Adrenal gland (tissue), 5 donors: ENCODE data around the gene SDCCAG8.

ENCODE experiments used
- POLR2A ChIP-seq, 2 donors: fragments of 450-650 bp; IDR thresholded peaks; one replicate each; pipeline ENCODE4 v1.6.1; 2017; ENCODE audit warnings: antibody characterized with exemption in 2 of 2, mild to moderate bottlenecking in 2 of 2, moderate library complexity in 1 of 2
- TF ChIP-seq, protein P1 (sequence below), 6 experiments: fragments of 450-650 bp in 4 of 6; fragments of 200-600 bp in 2 of 6; sonication (generic) in 1 of 6; IDR thresholded peaks; 1 replicate in 5 of 6; 2 replicates in 1 of 6; pipeline versions ENCODE4 v1.5.1 to v1.8.0; 2016 to 2021; ENCODE audit warnings: antibody characterized with exemption in 6 of 6, mild to moderate bottlenecking in 2 of 6, moderate library complexity in 1 of 6
- donor health status: DM: no; HTN: no; CAD: no.

DNA sequence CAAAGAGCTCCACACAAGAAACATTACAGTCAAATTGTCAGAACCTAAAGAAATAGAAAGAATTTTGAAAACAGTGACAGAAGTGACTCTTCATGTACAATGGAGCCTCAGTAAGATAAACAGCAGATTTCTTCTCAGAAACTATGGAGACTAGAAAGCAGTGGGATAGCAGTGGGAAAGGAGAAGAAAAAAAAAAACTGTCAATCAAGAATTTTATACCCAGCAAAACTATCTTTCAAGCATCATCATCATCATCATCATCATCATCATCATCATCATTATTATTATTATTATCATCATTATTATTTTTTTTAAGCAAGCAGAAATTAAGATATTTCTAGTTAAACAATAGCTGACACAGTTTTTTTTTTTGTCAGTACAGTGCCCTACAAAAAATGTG, 24.9 kb upstream of the SDCCAG8 start:
- TF ChIP-seq, protein P1, sequence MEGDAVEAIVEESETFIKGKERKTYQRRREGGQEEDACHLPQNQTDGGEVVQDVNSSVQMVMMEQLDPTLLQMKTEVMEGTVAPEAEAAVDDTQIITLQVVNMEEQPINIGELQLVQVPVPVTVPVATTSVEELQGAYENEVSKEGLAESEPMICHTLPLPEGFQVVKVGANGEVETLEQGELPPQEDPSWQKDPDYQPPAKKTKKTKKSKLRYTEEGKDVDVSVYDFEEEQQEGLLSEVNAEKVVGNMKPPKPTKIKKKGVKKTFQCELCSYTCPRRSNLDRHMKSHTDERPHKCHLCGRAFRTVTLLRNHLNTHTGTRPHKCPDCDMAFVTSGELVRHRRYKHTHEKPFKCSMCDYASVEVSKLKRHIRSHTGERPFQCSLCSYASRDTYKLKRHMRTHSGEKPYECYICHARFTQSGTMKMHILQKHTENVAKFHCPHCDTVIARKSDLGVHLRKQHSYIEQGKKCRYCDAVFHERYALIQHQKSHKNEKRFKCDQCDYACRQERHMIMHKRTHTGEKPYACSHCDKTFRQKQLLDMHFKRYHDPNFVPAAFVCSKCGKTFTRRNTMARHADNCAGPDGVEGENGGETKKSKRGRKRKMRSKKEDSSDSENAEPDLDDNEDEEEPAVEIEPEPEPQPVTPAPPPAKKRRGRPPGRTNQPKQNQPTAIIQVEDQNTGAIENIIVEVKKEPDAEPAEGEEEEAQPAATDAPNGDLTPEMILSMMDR (IDR thresholded peaks at IDR 0.05): no peak
- TF ChIP-seq POLR2A (IDR thresholded peaks at IDR 0.05): no peak
